VCaP (cell line): ENCODE data around the gene SLC44A3.
A peak's percentile ranks its signal among the peaks of the same experiment; 100 is the strongest.

Experiments
- H3K27ac ChIP-seq: fragments of 450-650 bp; 2 replicates; pipeline ENCODE4 v1.5.1; 2017
- CTCF ChIP-seq: fragments of 450-650 bp; conservative IDR thresholded peaks from 2 replicates; pipeline ENCODE4 v1.5.1; 2017; ENCODE audit warnings: mild to moderate bottlenecking, moderate library complexity

SLC44A3 gene

GRCh38 chr1:94778808-94779207 is 41.3 kb upstream of the SLC44A3 start:
- peak overlapping the region; percentile 33 for H3K27ac ChIP-seq
- TF ChIP-seq CTCF = no peak

GRCh38 chr1:94783342-94784189 is 36.6 kb upstream of the SLC44A3 start:
- TF ChIP-seq CTCF = no peak
- peak overlapping the region; percentile 82 for H3K27ac ChIP-seq

GRCh38 chr1:94784190-94784515 is 36.0 kb upstream of the SLC44A3 start:
- no peak for TF ChIP-seq CTCF
- peak overlapping the region; percentile 82 for H3K27ac ChIP-seq

GRCh38 chr1:94787691-94788090 is 32.5 kb upstream of the SLC44A3 start:
- H3K27ac ChIP-seq = no peak overlapping the region
- TF ChIP-seq CTCF = no peak

- no peak overlapping the region for H3K27ac ChIP-seq
- TF ChIP-seq CTCF = no peak
Observed at GRCh38 chr1:94790246-94790645, 29.9 kb upstream of the SLC44A3 start.

- no peak for TF ChIP-seq CTCF
- H3K27ac ChIP-seq = no peak overlapping the region
Observed at GRCh38 chr1:94790670-94791069, 29.5 kb upstream of the SLC44A3 start.

- H3K27ac ChIP-seq = no peak overlapping the region
- no peak for TF ChIP-seq CTCF
Observed at GRCh38 chr1:94792473-94793295, 27.5 kb upstream of the SLC44A3 start.
